Measurements from ENCODE around the gene ZNF320.
A peak's percentile ranks its signal among the peaks of the same experiment; 100 is the strongest.
"Not testable (repeated sequence)": the region's sequence is repeated elsewhere in the genome, so short reads cannot be mapped to it uniquely, and the experiment has no call there.

Gene ZNF320

DNA sequence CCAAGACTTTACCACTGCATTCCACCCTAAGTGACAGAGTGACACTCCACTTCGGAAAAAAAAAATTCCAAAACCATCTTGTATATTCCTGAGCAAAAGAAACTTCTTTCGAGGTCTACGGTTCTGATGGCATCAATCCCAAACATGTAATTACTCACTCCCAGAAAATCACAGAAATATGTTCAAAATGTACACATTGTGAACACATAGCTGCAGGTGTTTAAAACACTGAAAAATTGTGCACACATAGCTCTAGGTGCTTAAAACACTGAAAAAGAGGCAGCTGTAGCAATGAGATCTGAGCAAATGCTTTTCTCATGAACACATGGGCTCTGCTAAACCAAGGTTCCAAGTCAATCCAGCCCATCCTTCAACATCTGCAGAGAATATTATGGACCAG is 26.0 kb downstream of the ZNF320 start:
- Histone ChIP-seq H3K36me3 (no peaks in the 10 kb centered on the region), H3K27me3 (ENCODE audit: insufficient read depth, low read depth, severe bottlenecking) (no peaks in the 10 kb centered on the region), H3K9me3 (ENCODE audit: severe bottlenecking) (no peaks in the 10 kb centered on the region), H3K27ac (no peak overlapping the region), H3K4me3 (ENCODE audit: low read depth, low read length) (no peak overlapping the region)
- no peak for DNase-seq
- TF ChIP-seq, protein P1, sequence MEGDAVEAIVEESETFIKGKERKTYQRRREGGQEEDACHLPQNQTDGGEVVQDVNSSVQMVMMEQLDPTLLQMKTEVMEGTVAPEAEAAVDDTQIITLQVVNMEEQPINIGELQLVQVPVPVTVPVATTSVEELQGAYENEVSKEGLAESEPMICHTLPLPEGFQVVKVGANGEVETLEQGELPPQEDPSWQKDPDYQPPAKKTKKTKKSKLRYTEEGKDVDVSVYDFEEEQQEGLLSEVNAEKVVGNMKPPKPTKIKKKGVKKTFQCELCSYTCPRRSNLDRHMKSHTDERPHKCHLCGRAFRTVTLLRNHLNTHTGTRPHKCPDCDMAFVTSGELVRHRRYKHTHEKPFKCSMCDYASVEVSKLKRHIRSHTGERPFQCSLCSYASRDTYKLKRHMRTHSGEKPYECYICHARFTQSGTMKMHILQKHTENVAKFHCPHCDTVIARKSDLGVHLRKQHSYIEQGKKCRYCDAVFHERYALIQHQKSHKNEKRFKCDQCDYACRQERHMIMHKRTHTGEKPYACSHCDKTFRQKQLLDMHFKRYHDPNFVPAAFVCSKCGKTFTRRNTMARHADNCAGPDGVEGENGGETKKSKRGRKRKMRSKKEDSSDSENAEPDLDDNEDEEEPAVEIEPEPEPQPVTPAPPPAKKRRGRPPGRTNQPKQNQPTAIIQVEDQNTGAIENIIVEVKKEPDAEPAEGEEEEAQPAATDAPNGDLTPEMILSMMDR (IDR thresholded peaks at IDR 0.05; ENCODE audit: low read depth, low read length): no peak

DNA sequence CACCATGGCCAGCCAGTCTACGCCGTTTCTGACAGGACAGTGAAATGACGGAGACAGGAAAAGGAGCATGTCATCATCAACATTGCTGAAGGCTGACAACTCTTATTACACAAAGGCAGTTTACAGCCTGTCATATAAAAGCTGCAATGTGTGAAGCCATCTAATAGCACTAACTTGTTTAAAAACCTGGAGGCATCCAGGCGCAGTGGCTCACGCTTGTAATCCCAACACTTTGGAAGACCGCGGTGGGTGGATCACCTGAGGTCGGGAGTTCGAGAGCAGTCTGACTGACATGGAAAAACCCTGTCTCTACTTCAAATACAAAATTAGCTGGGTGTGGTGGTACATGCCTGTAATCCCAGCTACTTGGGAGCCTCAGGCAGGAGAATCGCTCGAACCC is 29.4 kb downstream of the ZNF320 start:
- H3K27ac ChIP-seq: not testable (repeated sequence)

DNA sequence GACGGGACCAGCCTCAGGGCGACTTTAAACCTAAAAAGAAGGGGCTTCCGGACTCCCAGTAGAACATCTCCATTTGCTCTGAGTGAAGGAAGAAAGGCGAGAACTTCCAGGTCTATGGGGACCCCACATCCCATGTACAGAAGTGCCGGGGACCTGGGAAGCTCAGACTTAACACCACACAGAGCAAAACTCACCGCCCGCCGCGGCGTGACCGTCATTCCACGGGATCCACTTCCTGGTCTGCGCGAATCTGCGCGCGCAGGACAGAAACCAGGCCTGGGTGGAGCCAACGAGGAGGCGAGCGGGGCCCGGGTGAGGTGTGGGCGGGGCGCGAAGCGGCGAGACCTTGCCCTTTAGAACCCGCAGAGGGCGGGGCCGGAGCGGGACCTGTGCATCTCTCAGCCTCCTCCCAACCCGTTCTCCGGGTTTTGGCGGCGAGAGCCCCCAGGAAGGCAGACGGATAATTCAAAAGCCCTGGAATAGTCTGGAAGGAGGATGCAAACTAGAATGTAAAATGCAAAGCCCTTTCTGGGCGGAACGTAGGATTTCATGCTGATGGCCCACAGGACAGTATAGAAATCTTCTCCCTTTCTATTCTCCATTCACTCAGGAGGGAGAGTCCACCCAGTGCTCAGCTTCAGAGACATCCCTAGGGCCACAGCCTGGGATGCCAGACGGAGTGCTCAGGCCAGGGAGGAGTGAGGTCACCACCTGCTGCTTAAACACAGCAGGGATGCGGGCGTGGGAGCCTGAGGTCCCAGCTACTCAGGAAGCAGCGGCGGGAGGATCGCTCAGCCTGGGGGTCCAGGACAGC is 39.9 kb downstream of the ZNF320 start, which contains the start of gene ZNF468:
Gene ZNF468 (minus strand): TSS at position 242 of the 814 bp plus-strand sequence. CDS start 3,347 bp downstream, outside the sequence.
- Histone ChIP-seq H3K4me3 (ENCODE audit: low read depth, low read length) (peak within 1 kb of the TSS; percentile 90), H3K27ac (peak within 1 kb of the TSS; percentile 69)
- not testable (repeated sequence) for H3K9me3 ChIP-seq (ENCODE audit: severe bottlenecking); H3K36me3 ChIP-seq; H3K27me3 ChIP-seq (ENCODE audit: insufficient read depth, low read depth, severe bottlenecking)
- DNase-seq: peak; percentile 82

More for the DNA sequence above, 29.4 kb downstream of the ZNF320 start:
- DNase-seq; H3K9me3 ChIP-seq (ENCODE audit: severe bottlenecking); H3K27me3 ChIP-seq (ENCODE audit: insufficient read depth, low read depth, severe bottlenecking); H3K36me3 ChIP-seq; H3K4me3 ChIP-seq (ENCODE audit: low read depth, low read length): not testable (repeated sequence)

DNA sequence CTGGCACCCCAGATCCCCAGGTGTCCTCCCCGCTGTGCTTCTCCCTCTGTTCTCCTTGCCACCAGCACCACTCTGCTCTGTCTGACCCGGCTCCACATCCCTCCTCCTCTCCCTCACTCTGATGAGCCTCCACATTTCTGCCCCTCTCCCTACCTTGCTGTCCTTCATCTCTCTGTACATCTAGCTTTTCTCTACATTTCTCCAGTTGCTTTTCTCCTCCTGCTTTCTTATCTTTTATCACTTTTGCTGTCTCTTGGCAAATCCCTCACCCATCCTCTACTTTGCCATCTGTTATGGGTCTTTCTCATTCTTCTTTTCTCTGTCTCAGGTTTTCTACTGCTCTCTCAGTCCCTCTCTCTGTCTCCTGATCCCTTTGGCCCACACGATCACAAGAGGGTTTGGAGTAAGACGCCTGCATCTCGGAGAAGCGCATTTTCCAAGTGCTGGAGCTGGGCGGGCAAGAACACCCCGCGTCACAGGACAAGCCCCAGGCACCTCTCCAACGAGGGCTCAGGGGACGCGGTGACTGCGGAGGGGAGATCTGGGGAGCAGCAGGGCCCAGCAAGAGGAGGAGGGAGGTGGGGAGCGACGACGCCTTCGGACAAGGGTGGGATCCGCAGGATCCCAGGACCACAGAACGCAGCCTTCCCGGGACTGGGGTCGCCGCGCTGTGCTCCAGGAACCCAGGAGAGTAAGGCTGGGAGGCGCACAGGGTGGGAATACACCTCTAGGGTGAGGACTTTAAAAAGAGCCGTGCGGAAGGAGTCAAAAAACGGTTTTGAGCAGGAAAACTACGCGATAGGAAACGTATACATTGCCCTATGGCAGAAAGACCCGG is 40.7 kb downstream of the ZNF320 start:
- peak overlapping the region; percentile 69 for H3K27ac ChIP-seq
- not testable (repeated sequence) for H3K9me3 ChIP-seq (ENCODE audit: severe bottlenecking); H3K27me3 ChIP-seq (ENCODE audit: insufficient read depth, low read depth, severe bottlenecking); H3K36me3 ChIP-seq
- peak; percentile 16 for DNase-seq
- peak overlapping the region; percentile 90 for H3K4me3 ChIP-seq (ENCODE audit: low read depth, low read length)

Data from WERI-Rb-1 (cell line).